Stimulated activated CD4-positive, alpha-beta T cell treated with anti-CD3 and anti-CD28 coated beads, TNF-alpha, amount 100 ng/mL, for 48 hours (primary cell): ENCODE data around the gene UGT1A4.

Source experiments
- DNase-seq, 3 donors: peaks; one replicate each; pipeline ENCODE4 v3.0.0-alpha.2; 2020; ENCODE audit warnings: low read depth in 3 of 3

Gene UGT1A4

DNA sequence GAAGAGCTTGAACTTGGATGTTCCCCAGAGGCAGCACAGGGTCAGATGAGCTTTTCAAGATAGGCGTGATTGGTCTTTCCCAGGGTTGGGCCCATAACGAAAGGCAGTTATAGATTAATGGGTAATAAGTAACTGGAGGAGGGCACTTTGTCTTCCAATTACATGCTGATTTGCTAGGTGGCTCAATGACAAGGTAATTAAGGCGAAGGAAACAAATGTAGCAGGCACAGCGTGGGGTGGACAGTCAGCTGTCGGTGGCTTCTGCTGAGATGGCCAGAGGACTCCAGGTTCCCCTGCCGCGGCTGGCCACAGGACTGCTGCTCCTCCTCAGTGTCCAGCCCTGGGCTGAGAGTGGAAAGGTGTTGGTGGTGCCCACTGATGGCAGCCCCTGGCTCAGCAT lies at the start of gene UGT1A4:
TSS of gene UGT1A4 (plus strand) at position 185 of the 400 bp plus-strand sequence. CDS start at position 270, 85 bp downstream.
- DNase-seq: no peak

GRCh38 chr2:233671290-233672161 lies 47.0 kb upstream of the UGT1A4 start, which contains the start of gene UGT1A9:
TSS of gene UGT1A9 (plus strand) at chr2:233671898. CDS start at chr2:233671935, 37 bp downstream.
- DNase-seq: no peak

GRCh38 chr2:233672886-233673285 lies 45.6 kb upstream of the UGT1A4 start:
- no peak for DNase-seq

DNA sequence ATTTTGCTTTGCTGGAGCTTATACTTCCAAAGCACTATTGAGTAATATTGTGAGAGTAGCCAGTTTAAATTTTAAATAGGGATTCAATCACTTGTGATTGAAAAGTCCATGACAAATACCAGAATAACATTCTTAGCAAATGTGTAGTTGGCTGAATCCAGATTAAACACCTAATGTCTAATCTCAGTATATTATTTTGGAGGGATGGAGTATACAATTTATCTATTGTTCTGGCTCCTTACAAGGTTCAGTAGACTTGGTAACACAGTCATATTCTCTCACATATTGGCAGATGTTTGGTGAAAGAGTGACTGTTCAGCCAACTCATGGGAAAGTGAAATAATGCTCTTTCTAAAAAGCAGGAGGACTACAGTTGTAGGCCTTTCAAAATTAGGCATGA lies 44.6 kb upstream of the UGT1A4 start:
- DNase-seq: no peak

- DNase-seq: no peak
Measured at GRCh38 chr2:233674314-233674713, 44.2 kb upstream of the UGT1A4 start.

DNA sequence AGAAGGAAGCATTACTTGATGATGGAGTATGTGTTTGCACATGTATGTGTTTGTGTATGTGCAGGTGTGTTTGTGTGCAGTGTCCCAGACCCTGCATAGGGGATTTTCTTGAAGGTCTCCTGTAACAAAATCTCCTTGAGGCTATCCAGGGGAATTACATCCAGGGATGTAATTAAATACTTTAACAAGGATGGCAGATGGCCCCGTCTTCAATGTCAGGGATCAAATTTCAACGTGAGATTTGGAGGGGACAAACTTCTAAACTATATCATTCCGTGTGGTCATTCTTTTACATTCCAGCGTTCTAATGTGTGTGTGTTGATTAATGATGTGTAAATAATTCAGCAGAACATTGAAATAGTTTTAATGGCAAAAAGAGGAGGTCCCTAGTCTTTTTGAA lies 43.5 kb upstream of the UGT1A4 start:
- no peak for DNase-seq

DNA sequence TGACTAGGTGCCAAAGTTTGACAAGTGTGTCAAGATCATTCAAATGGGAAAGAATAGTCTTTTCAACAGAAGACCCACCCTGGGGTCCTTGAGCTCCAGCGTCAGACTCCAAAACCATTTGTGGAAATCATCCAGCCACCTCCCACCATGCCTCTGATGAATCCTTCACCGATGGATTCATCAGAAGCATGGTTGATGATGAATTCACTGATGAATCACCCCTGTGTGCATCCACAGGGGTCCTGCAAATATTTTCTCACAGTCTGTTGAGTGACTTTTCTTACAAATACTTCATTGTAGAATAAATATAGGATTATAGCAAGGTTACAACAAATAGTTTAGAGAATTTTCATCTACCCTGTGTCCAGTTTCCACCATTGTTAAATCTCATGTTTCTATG lies 42.5 kb upstream of the UGT1A4 start:
- no peak for DNase-seq

DNA sequence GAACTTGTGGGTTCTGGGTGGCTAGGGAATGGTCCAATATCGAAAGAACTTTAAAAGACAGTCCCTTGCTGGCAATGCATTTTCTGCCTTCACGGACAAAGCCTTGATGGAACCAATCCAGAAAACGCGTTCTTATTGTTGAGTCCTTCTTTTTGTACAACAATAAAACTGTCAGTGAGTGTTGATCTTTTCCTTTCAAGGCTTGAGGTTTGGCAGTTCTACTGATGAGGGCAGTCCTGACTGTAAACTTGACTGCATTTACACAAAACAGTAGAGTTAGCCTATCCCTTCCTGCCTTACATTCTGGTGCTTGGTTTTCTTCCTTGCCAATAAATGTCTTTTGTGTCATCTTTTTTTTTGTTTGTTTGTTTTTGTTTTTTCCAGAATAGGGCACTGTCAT lies 39.3 kb upstream of the UGT1A4 start:
- no peak for DNase-seq

DNA sequence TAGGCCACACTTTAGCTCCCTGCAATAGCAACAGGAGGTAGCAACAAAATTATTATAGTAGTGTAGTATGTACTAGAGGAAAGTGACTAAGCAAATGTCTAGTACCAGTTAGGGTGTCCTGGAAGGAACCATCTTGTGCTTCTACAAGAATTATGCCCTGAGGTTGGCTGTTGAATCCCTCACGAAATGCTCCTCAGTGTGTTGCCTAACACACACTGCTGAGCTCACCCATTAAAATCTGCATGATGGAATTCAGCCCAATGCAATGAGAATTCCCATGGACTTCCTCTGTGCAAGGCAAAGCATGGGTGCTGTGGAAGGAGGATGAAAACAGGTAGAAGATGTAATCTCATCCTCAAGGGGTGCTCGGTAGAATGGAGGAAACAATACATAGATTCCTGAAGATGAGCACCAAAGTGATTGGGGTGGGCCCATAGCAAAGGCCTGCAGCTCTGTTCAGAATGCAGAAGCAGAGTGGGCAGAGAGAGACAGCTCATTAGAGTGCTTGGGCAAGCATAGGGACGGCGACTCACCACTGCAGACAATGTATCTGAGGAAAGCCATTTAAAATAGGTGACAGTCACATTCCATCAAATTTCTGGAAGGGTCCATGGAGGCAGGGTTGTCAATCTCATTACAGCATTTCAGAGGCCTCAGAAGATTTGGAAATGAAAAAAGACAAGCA lies 38.0 kb upstream of the UGT1A4 start:
- no peak for DNase-seq

DNA sequence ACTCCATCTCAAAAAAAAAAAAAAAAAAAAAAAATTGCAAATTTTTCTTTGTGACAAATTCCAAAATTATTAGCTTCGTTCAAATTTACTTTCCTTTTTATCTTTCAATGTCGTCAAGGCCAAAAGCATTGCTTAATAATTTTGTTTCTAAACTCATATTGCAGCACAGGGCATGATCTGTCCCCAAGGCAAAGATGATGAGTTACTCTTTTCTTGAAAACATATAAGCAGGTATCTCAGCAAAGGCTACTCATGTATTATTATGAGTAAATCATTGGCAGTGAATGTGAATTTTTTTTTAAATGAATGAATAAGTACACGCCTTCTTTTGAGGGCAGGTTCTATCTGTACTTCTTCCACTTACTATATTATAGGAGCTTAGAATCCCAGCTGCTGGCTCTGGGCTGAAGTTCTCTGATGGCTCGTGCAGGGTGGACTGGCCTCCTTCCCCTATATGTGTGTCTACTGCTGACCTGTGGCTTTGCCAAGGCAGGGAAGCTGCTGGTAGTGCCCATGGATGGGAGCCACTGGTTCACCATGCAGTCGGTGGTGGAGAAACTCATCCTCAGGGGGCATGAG lies 36.9 kb upstream of the UGT1A4 start, which contains the start of gene UGT1A7:
TSS of gene UGT1A7 (plus strand) at position 381 of the 579 bp plus-strand sequence. CDS start at position 418, 37 bp downstream.
- no peak for DNase-seq

DNA sequence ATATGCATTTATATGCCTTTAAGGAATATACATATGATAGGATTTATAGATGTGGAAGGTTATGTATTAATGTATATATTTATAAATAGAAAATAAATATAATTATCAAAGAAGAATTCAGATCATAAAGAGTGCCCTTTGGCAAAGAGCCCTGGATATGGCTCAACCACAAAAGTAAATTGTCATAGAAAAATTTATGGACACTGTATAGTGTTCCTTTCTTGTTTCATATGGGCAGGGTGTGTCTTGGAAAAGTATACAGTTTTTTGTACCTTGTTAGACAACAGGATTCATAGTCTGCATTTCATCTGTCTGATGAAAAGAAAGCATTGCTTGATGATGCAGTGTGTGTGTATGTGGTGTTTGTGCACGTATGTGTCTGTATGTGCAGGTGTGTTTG lies 33.9 kb upstream of the UGT1A4 start:
- no peak for DNase-seq

- DNase-seq: no peak
Measured at GRCh38 chr2:233686928-233687327, 31.6 kb upstream of the UGT1A4 start.

- no peak for DNase-seq
Measured at GRCh38 chr2:233688341-233688740, 30.2 kb upstream of the UGT1A4 start.

GRCh38 chr2:233689031-233689430 lies 29.5 kb upstream of the UGT1A4 start:
- DNase-seq: no peak

- DNase-seq: no peak
Measured at GRCh38 chr2:233689501-233689900, 29.0 kb upstream of the UGT1A4 start.

DNA sequence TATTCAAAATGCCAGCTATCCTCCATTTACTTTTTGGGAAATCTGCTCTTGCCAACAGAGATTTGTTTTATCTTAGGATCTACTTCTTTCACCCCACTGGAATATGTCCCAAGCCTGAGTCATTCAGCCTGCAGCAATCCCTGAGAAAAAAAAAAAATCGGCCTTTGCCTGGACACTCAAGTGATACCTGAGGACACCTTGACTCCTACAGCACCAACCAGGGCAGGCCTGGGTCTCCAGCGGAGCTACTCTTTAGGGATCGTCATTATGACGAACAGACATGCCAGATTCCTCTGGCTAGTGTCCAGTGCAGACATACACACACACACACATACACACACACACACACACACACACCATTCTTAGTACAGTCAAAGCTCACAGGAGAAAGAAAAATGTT lies 28.1 kb upstream of the UGT1A4 start:
- no peak for DNase-seq

- no peak for DNase-seq
Measured at GRCh38 chr2:233691443-233692433, 26.8 kb upstream of the UGT1A4 start.

DNA sequence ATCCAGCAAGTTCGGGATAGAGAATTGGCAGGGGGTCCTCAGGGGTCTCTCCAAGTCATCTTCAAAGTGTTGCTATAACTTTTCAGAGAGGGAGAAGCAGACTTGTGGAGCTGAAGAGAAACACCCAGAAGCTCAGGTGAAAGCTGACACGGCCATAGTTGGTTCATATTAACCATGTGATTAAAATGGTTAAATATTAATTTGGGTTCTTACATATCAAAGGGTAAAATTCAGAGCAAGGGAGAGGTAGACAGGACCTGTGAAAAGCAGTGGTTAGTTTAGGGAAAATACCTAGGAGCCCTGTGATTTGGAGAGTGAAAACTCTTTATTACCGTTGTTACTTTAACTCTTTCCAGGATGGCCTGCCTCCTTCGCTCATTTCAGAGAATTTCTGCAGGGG lies 25.9 kb upstream of the UGT1A4 start, which contains the start of gene UGT1A6:
TSS of gene UGT1A6 (plus strand) at position 243 of the 400 bp plus-strand sequence. CDS start at position 358, 115 bp downstream.
- no peak for DNase-seq

GRCh38 chr2:233693963-233694362 lies 24.6 kb upstream of the UGT1A4 start:
- DNase-seq: no peak

DNA sequence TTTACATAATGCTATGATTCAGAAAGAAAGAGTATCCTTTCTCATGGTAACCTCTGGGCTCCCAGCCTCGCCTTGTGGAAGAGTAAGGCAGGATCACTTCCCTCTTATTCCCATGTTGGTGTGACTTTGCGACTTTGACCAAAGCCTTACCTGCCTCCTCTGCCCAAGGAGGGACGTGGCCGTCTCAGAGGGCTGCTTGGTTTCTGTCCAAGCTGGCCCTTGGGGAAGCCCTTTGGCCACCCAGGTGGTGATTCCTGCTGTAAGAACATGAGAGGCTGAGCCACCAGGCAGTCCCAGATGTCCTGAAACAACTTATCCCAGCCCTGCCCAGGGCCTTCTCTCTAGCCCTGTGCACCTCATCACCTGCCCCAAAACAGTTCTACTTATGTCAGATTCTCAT lies 19.8 kb upstream of the UGT1A4 start:
- no peak for DNase-seq

- no peak for DNase-seq
Measured at GRCh38 chr2:233699424-233700027, 19.0 kb upstream of the UGT1A4 start.
